Mesothelial cell of epicardium (in vitro differentiated cells): Measurements from ENCODE around the gene BBS1. TPM values are rescaled to one million over a fixed set of nuclear protein-coding genes. Genes with fewer than 3 reads are reported as not detected.

Experiments used
- DNase-seq, 2 experiments: peaks; one replicate each; pipeline ENCODE4 v3.0.0; 2021; ENCODE audit warnings: low spot score in 2 of 2; ENCODE audit not compliant: unreplicated experiment in 2 of 2
- H3K27ac Mint-ChIP-seq: 2 replicates; pipeline ENCODE4 v1.8.0; 2021; ENCODE audit warnings: mixed read lengths
- H3K27me3 Mint-ChIP-seq: 2 replicates; pipeline ENCODE4 v1.8.0; 2021; ENCODE audit warnings: low read depth, mixed read lengths
- H3K36me3 Mint-ChIP-seq: 2 replicates; pipeline ENCODE4 v1.8.0; 2021; ENCODE audit warnings: mixed read lengths
- H3K4me1 Mint-ChIP-seq: 2 replicates; pipeline ENCODE4 v1.8.0; 2021; ENCODE audit warnings: mixed read lengths
- H3K4me3 Mint-ChIP-seq: 2 replicates; pipeline ENCODE4 v1.8.0; 2021; ENCODE audit warnings: mild to moderate bottlenecking, moderate library complexity, mixed read lengths
- H3K9me3 Mint-ChIP-seq: 2 replicates; pipeline ENCODE4 v1.8.0; 2021; ENCODE audit warnings: mixed read lengths
- CTCF ChIP-seq: fragments of 200-600 bp; sonication (generic); IDR thresholded peaks from one replicate; pipeline ENCODE4 v1.5.0; 2021; ENCODE audit warnings: antibody characterized with exemption; ENCODE audit not compliant: unreplicated experiment
- total RNA-seq: library from RNA; stranded (reverse); gene quantifications from 3 replicates; pipeline ENCODE4 v1.2.1, GENCODE V29; 2021

Gene BBS1
- total RNA-seq, 1 donor from 2014 or later, result 61.5 TPM

GRCh38 chr11:66491315-66491935 lies 19.0 kb upstream of the BBS1 start:
- Mint-ChIP-seq H3K4me1 (no peaks in the 10 kb centered on the region), H3K27me3 (no peaks in the 10 kb centered on the region), H3K36me3 (peaks cover 9% of the 10 kb centered on the region), H3K9me3 (no peaks in the 10 kb centered on the region), H3K4me3 (no peak overlapping the region), H3K27ac (no peak overlapping the region)
- peak; percentile 34 for TF ChIP-seq CTCF
- no peak for DNase-seq

GRCh38 chr11:66492161-66492865 lies 18.1 kb upstream of the BBS1 start:
- Mint-ChIP-seq H3K9me3 (no peaks in the 10 kb centered on the region), H3K36me3 (peaks cover 14% of the 10 kb centered on the region), H3K4me3 (no peak overlapping the region), H3K27ac (no peak overlapping the region), H3K27me3 (no peaks in the 10 kb centered on the region), H3K4me1 (no peaks in the 10 kb centered on the region)
- no peak for DNase-seq
- TF ChIP-seq CTCF, result no peak

- Mint-ChIP-seq H3K27me3 (no peaks in the 10 kb centered on the region), H3K9me3 (no peaks in the 10 kb centered on the region), H3K27ac (no peak overlapping the region), H3K4me1 (no peaks in the 10 kb centered on the region), H3K36me3 (peaks cover 11% of the 10 kb centered on the region), H3K4me3 (no peak overlapping the region)
- DNase-seq, result no peak
- no peak for TF ChIP-seq CTCF
Observed at GRCh38 chr11:66493130-66493529, 17.3 kb upstream of the BBS1 start.

- DNase-seq, result no peak
- no peak for TF ChIP-seq CTCF
- H3K9me3 Mint-ChIP-seq, result no peaks in the 10 kb centered on the region
- H3K4me1 Mint-ChIP-seq, result no peaks in the 10 kb centered on the region
- H3K27me3 Mint-ChIP-seq, result no peaks in the 10 kb centered on the region
- no peak overlapping the region for H3K4me3 Mint-ChIP-seq
- H3K27ac Mint-ChIP-seq, result no peak overlapping the region
- peaks cover 9% of the 10 kb centered on the region for H3K36me3 Mint-ChIP-seq
Observed at GRCh38 chr11:66494458-66494857, 16.0 kb upstream of the BBS1 start.

- Mint-ChIP-seq H3K36me3 (peaks cover 10% of the 10 kb centered on the region), H3K4me1 (no peaks in the 10 kb centered on the region)
Observed at GRCh38 chr11:66494935-66495334, 15.5 kb upstream of the BBS1 start.

More at GRCh38 chr11:66494935-66495334, 15.5 kb upstream of the BBS1 start:
- Mint-ChIP-seq H3K9me3 (no peaks in the 10 kb centered on the region), H3K4me3 (no peak overlapping the region), H3K27ac (no peak overlapping the region), H3K27me3 (no peaks in the 10 kb centered on the region)
- no peak for DNase-seq
- TF ChIP-seq CTCF, result no peak
